Activated CD8-positive, alpha-beta T cell treated with anti-CD3 and anti-CD28 coated beads, Interleukin-2, amount 10 ng/mL, durations not matched to agents 7 days and 5 days (primary cell): Measurements from ENCODE around the gene TIRAP. TPM values are rescaled to one million over a fixed set of nuclear protein-coding genes. Genes with fewer than 3 reads are reported as not detected.

Experiments used
- ATAC-seq: fragments of 150-1000 bp; cut with Tn5 transposase; one replicate; pipeline ENCODE4 v1.10.0; 2021; ENCODE audit warnings: moderate library complexity
- CTCF ChIA-PET: fragments of 350-600 bp; sonication (Branson Sonifier 250); formaldehyde crosslinking; loops from one replicate; lab custom pipeline; 2021; ENCODE audit warnings: antibody characterized with exemption; lab: Charles Lee
- POLR2A ChIA-PET: fragments of 350-600 bp; sonication (Branson Sonifier 250); formaldehyde crosslinking; loops from one replicate; lab custom pipeline; 2021; ENCODE audit warnings: antibody characterized with exemption; lab: Charles Lee
- DNase-seq: peaks from one replicate; pipeline ENCODE4 v3.0.0-alpha.2; 2020
- H3K27ac Mint-ChIP-seq: one replicate; pipeline ENCODE4 v1.8.0; 2021; ENCODE audit warnings: mild to moderate bottlenecking, mixed read lengths
- H3K27me3 Mint-ChIP-seq: one replicate; pipeline ENCODE4 v1.8.0; 2021; ENCODE audit warnings: low read depth, mixed read lengths
- H3K36me3 Mint-ChIP-seq: one replicate; pipeline ENCODE4 v1.8.0; 2021; ENCODE audit warnings: low read depth, mixed read lengths
- H3K4me1 Mint-ChIP-seq: one replicate; pipeline ENCODE4 v1.8.0; 2021; ENCODE audit warnings: low read depth, mixed read lengths
- H3K4me3 Mint-ChIP-seq: one replicate; pipeline ENCODE4 v1.8.0; 2021; ENCODE audit warnings: mild to moderate bottlenecking, mixed read lengths
- H3K9me3 Mint-ChIP-seq: one replicate; pipeline ENCODE4 v1.8.0; 2022; ENCODE audit warnings: mixed read lengths; ENCODE audit not compliant: insufficient read depth
- total RNA-seq, 2 experiments: library from RNA; stranded (reverse); gene quantifications; one replicate each; pipeline ENCODE4 v1.2.3, GENCODE V29; 2021

Gene TIRAP
- total RNA-seq, 2 experiments from 2014 or later: 15.3 to 15.4 TPM

GRCh38 chr11:126310200-126310991 is 27.5 kb downstream of the TIRAP start:
- no peaks in the 10 kb centered on the region for H3K27me3 Mint-ChIP-seq
- peaks cover 31% of the 10 kb centered on the region for H3K4me1 Mint-ChIP-seq
- CTCF ChIA-PET: interaction anchor here (0.6 to 9.0 kb wide), 26 partner anchors 8 to 173 kb away, joined by 3 to 80 read pairs (median 4); partner anchors contain the start of gene ST3GAL4
- POLR2A ChIA-PET: no interaction called here
- H3K27ac Mint-ChIP-seq: no peak overlapping the region
- peak; percentile 70 for DNase-seq
- H3K9me3 Mint-ChIP-seq: no peaks in the 10 kb centered on the region
- peaks cover 46% of the 10 kb centered on the region for H3K36me3 Mint-ChIP-seq
- no peak overlapping the region for H3K4me3 Mint-ChIP-seq
- peak; percentile 84 for ATAC-seq

GRCh38 chr11:126310992-126311310 is 28.1 kb downstream of the TIRAP start:
- Mint-ChIP-seq H3K27me3 (no peaks in the 10 kb centered on the region), H3K27ac (no peak overlapping the region), H3K36me3 (peaks cover 47% of the 10 kb centered on the region), H3K9me3 (peaks cover under 1% of the 10 kb centered on the region), H3K4me3 (no peak overlapping the region), H3K4me1 (peaks cover 28% of the 10 kb centered on the region)
- CTCF ChIA-PET: interaction anchor here (0.7 to 9.0 kb wide), 23 partner anchors 8 to 172 kb away, joined by 3 to 80 read pairs (median 5); partner anchors contain the start of gene ST3GAL4
- ATAC-seq: no peak
- DNase-seq: no peak
- POLR2A ChIA-PET: interaction anchor here (0.7 kb wide), 1 partner anchor 12 kb away, joined by 3 read pairs; no protein-coding TSS in a partner anchor

- CTCF ChIA-PET: interaction anchor here (0.7 to 9.0 kb wide), 18 partner anchors 7 to 172 kb away, joined by 3 to 80 read pairs (median 4); partner anchors contain the start of gene ST3GAL4
- Mint-ChIP-seq H3K4me1 (peaks cover 29% of the 10 kb centered on the region), H3K36me3 (peaks cover 50% of the 10 kb centered on the region), H3K4me3 (no peak overlapping the region), H3K27ac (no peak overlapping the region), H3K27me3 (no peaks in the 10 kb centered on the region), H3K9me3 (peaks cover 6% of the 10 kb centered on the region)
- DNase-seq (no peak), ATAC-seq (no peak)
- POLR2A ChIA-PET: interaction anchor here (0.7 kb wide), 1 partner anchor 12 kb away, joined by 3 read pairs; no protein-coding TSS in a partner anchor
Measured at GRCh38 chr11:126311401-126312291, 28.8 kb downstream of the TIRAP start.

GRCh38 chr11:126312961-126313360 is 30.1 kb downstream of the TIRAP start:
- Mint-ChIP-seq H3K9me3 (peaks cover 6% of the 10 kb centered on the region), H3K27me3 (no peaks in the 10 kb centered on the region), H3K4me3 (no peak overlapping the region), H3K4me1 (peaks cover 32% of the 10 kb centered on the region), H3K27ac (no peak overlapping the region), H3K36me3 (peaks cover 52% of the 10 kb centered on the region)
- DNase-seq: no peak
- ChIA-PET CTCF (interaction anchor here (0.7 kb wide), 1 partner anchor 168 kb away, joined by 4 read pairs; no protein-coding TSS in a partner anchor), POLR2A (no interaction called here)
- no peak for ATAC-seq

GRCh38 chr11:126313826-126314225 is 30.9 kb downstream of the TIRAP start:
- Mint-ChIP-seq H3K27ac (no peak overlapping the region), H3K27me3 (no peaks in the 10 kb centered on the region), H3K36me3 (peaks cover 49% of the 10 kb centered on the region), H3K9me3 (peaks cover 6% of the 10 kb centered on the region), H3K4me1 (peaks cover 38% of the 10 kb centered on the region), H3K4me3 (no peak overlapping the region)
- CTCF ChIA-PET: interaction anchor here (0.6 kb wide), 1 partner anchor 17 kb away, joined by 3 read pairs; no protein-coding TSS in a partner anchor
- POLR2A ChIA-PET: no interaction called here
- ATAC-seq (no peak), DNase-seq (no peak)

GRCh38 chr11:126317432-126317755 is 34.5 kb downstream of the TIRAP start:
- peaks cover 47% of the 10 kb centered on the region for H3K36me3 Mint-ChIP-seq
- peaks cover 37% of the 10 kb centered on the region for H3K4me1 Mint-ChIP-seq
- CTCF ChIA-PET: interaction anchor here (1.2 to 3.5 kb wide), 7 partner anchors 8 to 168 kb away, joined by 4 to 33 read pairs (median 14); partner anchors contain the start of gene DCPS
- H3K9me3 Mint-ChIP-seq: peaks cover 6% of the 10 kb centered on the region
- no peak for ATAC-seq
- no peaks in the 10 kb centered on the region for H3K27me3 Mint-ChIP-seq
- no peak for DNase-seq
- H3K27ac Mint-ChIP-seq: peak overlapping the region; percentile 95
- POLR2A ChIA-PET: interaction anchor here (1.2 to 3.1 kb wide), 5 partner anchors 13 to 105 kb away, joined by 3 to 40 read pairs (median 5); partner anchors contain the start of genes DCPS, FAM118B and ST3GAL4
- peak overlapping the region; percentile 65 for H3K4me3 Mint-ChIP-seq

GRCh38 chr11:126317756-126318573 is 35.1 kb downstream of the TIRAP start:
- Mint-ChIP-seq H3K36me3 (peaks cover 44% of the 10 kb centered on the region), H3K4me1 (peaks cover 37% of the 10 kb centered on the region), H3K9me3 (peaks cover 6% of the 10 kb centered on the region), H3K27ac (peak overlapping the region; percentile 95), H3K4me3 (peak overlapping the region; percentile 65), H3K27me3 (no peaks in the 10 kb centered on the region)
- peak; percentile 56 for DNase-seq
- peak; percentile 65 for ATAC-seq
- CTCF ChIA-PET: interaction anchor here (1.0 to 3.5 kb wide), 10 partner anchors 8 to 167 kb away, joined by 3 to 33 read pairs (median 6); partner anchors contain the start of gene DCPS
- POLR2A ChIA-PET: interaction anchor here (0.6 to 3.1 kb wide), 11 partner anchors 10 to 106 kb away, joined by 3 to 40 read pairs (median 5); partner anchors contain the start of genes DCPS, FAM118B and ST3GAL4

DNA sequence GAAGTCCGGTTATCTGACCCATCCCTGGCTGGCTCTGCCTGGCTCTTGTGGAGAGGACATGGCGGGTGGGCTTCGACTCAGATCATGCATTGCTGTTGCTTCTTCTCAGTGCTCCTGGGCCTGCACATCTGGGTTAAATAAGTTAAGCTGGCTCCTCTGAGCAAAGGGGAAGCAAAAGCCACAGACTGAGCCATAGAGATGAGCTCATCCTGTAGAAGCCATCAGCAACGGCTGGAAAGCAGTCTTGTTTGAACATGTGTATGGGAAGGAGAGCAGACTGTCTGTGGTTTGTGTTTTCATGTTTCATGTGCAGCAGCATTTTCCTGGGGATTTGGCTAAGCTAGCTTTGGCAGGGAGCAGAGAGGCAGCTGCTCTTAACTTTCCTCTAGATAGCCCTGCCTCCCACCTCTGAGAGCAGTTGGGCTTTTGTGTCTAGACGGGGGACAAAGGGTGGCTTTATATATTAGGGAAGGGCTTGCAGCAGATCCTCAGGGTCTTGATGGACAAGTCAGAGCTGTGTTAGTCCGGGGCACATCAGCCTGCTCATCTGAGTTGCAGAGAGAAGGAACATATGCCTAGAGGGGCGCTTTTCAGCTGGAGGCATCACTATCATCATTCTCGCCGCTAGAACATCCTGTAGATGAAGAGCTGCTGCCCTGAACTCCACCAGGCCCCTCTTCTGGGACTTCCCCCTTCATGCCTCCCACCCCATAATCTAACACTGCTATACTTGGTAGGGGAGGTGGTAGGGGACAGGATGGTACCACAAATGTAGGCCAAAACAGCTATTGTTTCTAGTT is 35.9 kb downstream of the TIRAP start:
- Mint-ChIP-seq H3K27ac (peak overlapping the region; percentile 95), H3K9me3 (peaks cover 6% of the 10 kb centered on the region), H3K4me3 (peak overlapping the region; percentile 65), H3K27me3 (no peaks in the 10 kb centered on the region), H3K36me3 (peaks cover 41% of the 10 kb centered on the region), H3K4me1 (peaks cover 37% of the 10 kb centered on the region)
- POLR2A ChIA-PET: interaction anchor here (0.6 to 3.1 kb wide), 17 partner anchors 10 to 692 kb away, joined by 3 to 40 read pairs (median 3); partner anchors contain the start of genes DCPS, FAM118B, HYLS1 and ST3GAL4
- DNase-seq (peak; percentile 61), ATAC-seq (peak; percentile 85)
- CTCF ChIA-PET: interaction anchor here (0.6 to 3.5 kb wide), 13 partner anchors 9 to 167 kb away, joined by 3 to 33 read pairs (median 4); partner anchors contain the start of gene DCPS

DNA sequence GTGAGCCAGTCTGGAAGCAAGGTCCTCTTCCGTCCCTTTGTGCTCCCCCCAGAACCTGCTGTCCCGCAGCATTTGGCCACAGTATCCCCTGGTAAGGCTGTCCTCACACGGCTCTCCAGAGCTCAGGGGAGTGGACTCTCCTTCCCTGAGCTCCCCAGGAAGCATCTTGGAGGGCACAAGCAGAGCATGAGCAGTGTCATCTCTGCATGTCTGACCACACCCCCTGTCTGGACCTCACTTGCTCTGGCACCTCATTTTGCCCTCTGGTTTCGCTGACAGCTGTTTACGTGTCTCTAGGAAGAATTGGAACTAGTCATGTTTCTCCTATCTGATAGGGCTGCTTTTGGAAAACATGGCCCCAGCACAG is 36.5 kb downstream of the TIRAP start:
- Mint-ChIP-seq H3K4me3 (no peak overlapping the region), H3K36me3 (peaks cover 36% of the 10 kb centered on the region), H3K9me3 (peaks cover 6% of the 10 kb centered on the region), H3K4me1 (peaks cover 37% of the 10 kb centered on the region), H3K27ac (peak overlapping the region; percentile 95), H3K27me3 (no peaks in the 10 kb centered on the region)
- POLR2A ChIA-PET: interaction anchor here (0.6 to 3.1 kb wide), 11 partner anchors 9 to 693 kb away, joined by 3 to 40 read pairs (median 3); partner anchors contain the start of genes DCPS, HYLS1 and ST3GAL4
- no peak for DNase-seq
- CTCF ChIA-PET: interaction anchor here (0.9 to 3.5 kb wide), 6 partner anchors 9 to 161 kb away, joined by 3 to 33 read pairs (median 21); partner anchors contain the start of gene DCPS
- no peak for ATAC-seq

GRCh38 chr11:126322996-126323395 is 40.1 kb downstream of the TIRAP start:
- DNase-seq: no peak
- H3K27me3 Mint-ChIP-seq: no peaks in the 10 kb centered on the region
- no peak for ATAC-seq
- ChIA-PET CTCF (no interaction called here), POLR2A (no interaction called here)
- peaks cover 22% of the 10 kb centered on the region for H3K4me1 Mint-ChIP-seq
- no peak overlapping the region for H3K4me3 Mint-ChIP-seq
- peaks cover 14% of the 10 kb centered on the region for H3K36me3 Mint-ChIP-seq
- H3K27ac Mint-ChIP-seq: no peak overlapping the region
- no peaks in the 10 kb centered on the region for H3K9me3 Mint-ChIP-seq
